Endothelial cell of umbilical vein (primary cell): ENCODE data around the gene BRF1. TPM values are rescaled to one million over a fixed set of nuclear protein-coding genes. Genes with fewer than 3 reads are reported as not detected.

Experiments
- BruUV-seq: library from RNA; stranded (reverse); fragments of 400-500 nt; replicated peaks from 2 replicates; lab custom pipeline; 2021; lab: Mats Ljungman, UMichigan
- CTCF ChIA-PET: fragments of 300-600, 350-600 bp; sonication (Branson Sonifier 250); formaldehyde crosslinking; loops from one replicate; lab custom pipeline; 2021; ENCODE audit warnings: antibody characterized with exemption, inconsistent platforms; lab: Charles Lee
- POLR2A ChIA-PET: fragments of 300-600, 350-600 bp; sonication (Branson Sonifier 250); formaldehyde crosslinking; loops from one replicate; lab custom pipeline; 2021; ENCODE audit warnings: antibody characterized with exemption, inconsistent platforms; lab: Charles Lee
- DNase-seq: peaks from one replicate; pipeline ENCODE4 v3.0.0-alpha.2; 2011; ENCODE audit warnings: low read depth, low spot score
- FAIRE-seq: peaks from 2 replicates; lab custom pipeline; 2011; peaks lifted over from hg19 to GRCh38; lab: Jason Lieb, UNC
- H2AFZ ChIP-seq: 2 replicates; pipeline ENCODE4 v1.6.0; 2012; ENCODE audit warnings: low read depth, low read length, control low read depth, inconsistent platforms
- H3K27ac ChIP-seq: 2 replicates; pipeline ENCODE4 v1.5.1; 2011; ENCODE audit warnings: low read depth, mild to moderate bottlenecking, control low read depth, low read length, moderate library complexity; ENCODE audit not compliant: insufficient read depth
- H3K27me3 ChIP-seq, 2 experiments: 2 replicates each; pipeline versions ENCODE4 v1.6.0 to v1.6.1; 2011; ENCODE audit warnings: low read length in 2 of 2, mixed read lengths in 1 of 2; ENCODE audit not compliant: control insufficient read depth in 2 of 2, insufficient read depth in 2 of 2
- H3K36me3 ChIP-seq, 2 experiments: 2 replicates in 1 of 2; 3 replicates in 1 of 2; pipeline ENCODE4 v1.5.1; 2011; ENCODE audit warnings: low read length in 2 of 2, mild to moderate bottlenecking in 1 of 2, moderate library complexity in 1 of 2; ENCODE audit not compliant: control insufficient read depth in 2 of 2, insufficient read depth in 2 of 2; ENCODE audit errors: extremely low read depth in 1 of 2
- H3K4me1 ChIP-seq: 3 replicates; pipeline ENCODE4 v1.5.1; 2011; ENCODE audit warnings: mild to moderate bottlenecking, low read length; ENCODE audit not compliant: control insufficient read depth, insufficient read depth; ENCODE audit errors: extremely low read depth
- H3K4me2 ChIP-seq: 2 replicates; pipeline ENCODE4 v1.6.1; 2011; ENCODE audit warnings: low read length, control low read depth, mixed read lengths; ENCODE audit not compliant: insufficient read depth
- H3K4me3 ChIP-seq, 3 experiments: fragments of 200-600 bp in 1 of 3; sonication (generic), shearing (Covaris generic) in 1 of 3; replicated peaks in 1 of 3; 2 replicates each; pipeline ENCODE4 v1.5.1; 2011 to 2016; ENCODE audit warnings: control low read depth in 3 of 3, low read length in 3 of 3, mild to moderate bottlenecking in 2 of 3, inconsistent platforms in 1 of 3, low read depth in 1 of 3, moderate library complexity in 1 of 3; ENCODE audit not compliant: insufficient read depth in 1 of 3
- H3K79me2 ChIP-seq: 2 replicates; pipeline ENCODE4 v1.6.0; 2012; ENCODE audit warnings: low read length, inconsistent platforms; ENCODE audit not compliant: control insufficient read depth, insufficient read depth
- H3K9ac ChIP-seq: replicated peaks from 2 replicates; pipeline ENCODE3; 2011; ENCODE audit warnings: low read length, control low read depth; ENCODE audit not compliant: insufficient read depth; ENCODE audit errors: extremely low read depth
- H3K9me1 ChIP-seq: replicated peaks from 3 replicates; pipeline ENCODE4 v1.6.0; 2011; ENCODE audit warnings: mild to moderate bottlenecking, low read length; ENCODE audit not compliant: control insufficient read depth, insufficient read depth; ENCODE audit errors: extremely low read depth
- H3K9me3 ChIP-seq: replicated peaks from 2 replicates; pipeline ENCODE4 v1.5.1; 2012; ENCODE audit warnings: low read length, inconsistent platforms; ENCODE audit not compliant: control insufficient read depth, insufficient read depth
- H4K20me1 ChIP-seq: replicated peaks from 2 replicates; pipeline ENCODE3; 2011; ENCODE audit warnings: mild to moderate bottlenecking, low read length; ENCODE audit not compliant: control insufficient read depth, insufficient read depth; ENCODE audit errors: extremely low read depth
- EZH2 ChIP-seq: IDR thresholded peaks from 2 replicates; pipeline ENCODE4 v1.6.1; 2012; ENCODE audit warnings: borderline replicate concordance, low read depth, mild to moderate bottlenecking, moderate library complexity, low read length, inconsistent platforms; ENCODE audit not compliant: severe bottlenecking
- FOS ChIP-seq: IDR thresholded peaks from 2 replicates; pipeline ENCODE4 v1.6.1; 2011; ENCODE audit warnings: mild to moderate bottlenecking, low read length, moderate library complexity, borderline replicate concordance; ENCODE audit not compliant: insufficient read depth
- JUN ChIP-seq: IDR thresholded peaks from 2 replicates; pipeline ENCODE4 v1.6.1; 2011; ENCODE audit warnings: borderline replicate concordance, low read depth; ENCODE audit not compliant: insufficient read length, insufficient read depth
- MAX ChIP-seq: IDR thresholded peaks from 2 replicates; pipeline ENCODE4 v1.6.1; 2011; ENCODE audit not compliant: insufficient read depth, insufficient read length
- MYC ChIP-seq: IDR thresholded peaks from one replicate; pipeline ENCODE4 v1.6.1; 2011; ENCODE audit warnings: mild to moderate bottlenecking, low read depth, low read length
- POLR2A ChIP-seq: IDR thresholded peaks from 2 replicates; pipeline ENCODE4 v1.6.1; 2012; ENCODE audit warnings: low read depth, mild to moderate bottlenecking, control low read depth, low read length
- dilution Hi-C: fragments of 300-500 bp; cut with MboI; formaldehyde crosslinking; loops from one replicate; pipeline ENCODE4 v1.15.0; 2019; ENCODE audit warnings: low sequenced_read_pairs; ENCODE audit not compliant: extremely low pct_ligation_motif_present
- intact Hi-C: fragments of 100-400 bp; cut with micrococcal nuclease; formaldehyde crosslinking; loops from one replicate; pipeline ENCODE4 v1.10.0; 2022
- polyA plus RNA-seq, 4 experiments: library from polyadenylated mRNA; depleted of rRNA in 3 of 4; stranded (reverse) in 3 of 4; unstranded in 1 of 4; fragments of >200 nt; gene quantifications; 2 replicates each; pipeline versions ENCODE4 v1.2.1 to v1.2.3, GENCODE V29; 2011 to 2012; ENCODE audit warnings: missing spikeins in 1 of 4
- total RNA-seq: library from RNA; stranded (reverse); gene quantifications from 2 replicates; pipeline ENCODE4 v1.2.3, GENCODE V29; 2021
- TF ChIP-seq, protein P1 (sequence below), 2 donors: IDR thresholded peaks; 1 replicate in 1 of 2; 2 replicates in 1 of 2; pipeline ENCODE4 v1.5.1; 2011; ENCODE audit warnings: low read length in 2 of 2, mild to moderate bottlenecking in 2 of 2, moderate library complexity in 2 of 2, control low read depth in 1 of 2, inconsistent platforms in 1 of 2, low read depth in 1 of 2; ENCODE audit not compliant: insufficient read depth in 1 of 2; ENCODE audit errors: extremely low read depth in 1 of 2

The BRF1 gene
- total and polyA plus RNA-seq, 2 donors (not counting 3 experiments of a cell fraction or from before 2014, with no cell fraction given) = 19.0 to 47.2 TPM

DNA sequence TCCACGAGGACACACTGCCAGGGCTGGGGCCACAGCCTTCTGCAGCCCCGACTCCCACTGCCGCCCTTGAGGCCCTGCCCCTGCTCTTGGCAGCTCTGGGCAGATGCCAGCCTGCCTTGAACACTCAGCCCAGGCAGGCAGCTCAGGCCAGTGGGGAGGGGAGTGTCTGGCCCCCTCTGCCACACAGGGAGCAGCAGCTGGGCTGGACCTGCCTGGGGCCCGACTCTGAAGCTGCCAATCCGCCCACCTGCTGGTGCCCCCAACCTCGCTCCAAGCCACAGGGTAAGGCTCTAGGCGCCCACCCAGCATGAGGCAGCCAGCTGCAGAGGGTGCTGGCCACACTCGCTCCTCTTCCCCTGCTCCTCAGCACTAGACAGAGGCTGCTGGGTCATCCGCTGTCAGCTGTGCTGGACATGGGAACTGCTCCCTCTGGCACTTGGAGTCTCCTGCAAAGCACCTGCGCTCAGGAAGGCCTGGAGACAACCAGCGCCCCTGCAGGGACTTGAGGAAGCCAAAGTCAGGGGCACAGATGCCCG, 95.1 kb downstream of the BRF1 start:
- intact Hi-C loops = loop anchor here (10.0 kb wide), 1 partner anchor 49 kb away; no protein-coding TSS in a partner anchor
- POLR2A ChIA-PET = no interaction called here

More for the DNA sequence above, 95.1 kb downstream of the BRF1 start:
- no peaks in the 10 kb centered on the region for H3K9me1 ChIP-seq
- no peak overlapping the region for H3K4me3 ChIP-seq
- FAIRE-seq (no peak), DNase-seq (no peak)
- no peak overlapping the region for H3K9ac ChIP-seq
- H3K9me3 ChIP-seq = no peaks in the 10 kb centered on the region
- H4K20me1 ChIP-seq = no peaks in the 10 kb centered on the region
- CTCF ChIA-PET = interaction anchor here (0.5 to 1.4 kb wide), 4 partner anchors 9 to 116 kb away, joined by 4 read pairs; partner anchors contain the start of genes BRF1 and JAG2
- H3K4me2 ChIP-seq = no peak overlapping the region
- dilution Hi-C loops = no loop called here
- no TSS peak for BruUV-seq
- no peak overlapping the region for H3K27ac ChIP-seq
- peaks cover 7% of the 10 kb centered on the region for H3K4me1 ChIP-seq
- no peak overlapping the region for H2AFZ ChIP-seq
- TF ChIP-seq, protein P1, sequence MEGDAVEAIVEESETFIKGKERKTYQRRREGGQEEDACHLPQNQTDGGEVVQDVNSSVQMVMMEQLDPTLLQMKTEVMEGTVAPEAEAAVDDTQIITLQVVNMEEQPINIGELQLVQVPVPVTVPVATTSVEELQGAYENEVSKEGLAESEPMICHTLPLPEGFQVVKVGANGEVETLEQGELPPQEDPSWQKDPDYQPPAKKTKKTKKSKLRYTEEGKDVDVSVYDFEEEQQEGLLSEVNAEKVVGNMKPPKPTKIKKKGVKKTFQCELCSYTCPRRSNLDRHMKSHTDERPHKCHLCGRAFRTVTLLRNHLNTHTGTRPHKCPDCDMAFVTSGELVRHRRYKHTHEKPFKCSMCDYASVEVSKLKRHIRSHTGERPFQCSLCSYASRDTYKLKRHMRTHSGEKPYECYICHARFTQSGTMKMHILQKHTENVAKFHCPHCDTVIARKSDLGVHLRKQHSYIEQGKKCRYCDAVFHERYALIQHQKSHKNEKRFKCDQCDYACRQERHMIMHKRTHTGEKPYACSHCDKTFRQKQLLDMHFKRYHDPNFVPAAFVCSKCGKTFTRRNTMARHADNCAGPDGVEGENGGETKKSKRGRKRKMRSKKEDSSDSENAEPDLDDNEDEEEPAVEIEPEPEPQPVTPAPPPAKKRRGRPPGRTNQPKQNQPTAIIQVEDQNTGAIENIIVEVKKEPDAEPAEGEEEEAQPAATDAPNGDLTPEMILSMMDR (IDR thresholded peaks at IDR 0.05; ENCODE audit: extremely low read depth in 1 of 2, insufficient read depth in 1 of 2, low read depth in 1 of 2, low read length in 2 of 2) = no peak
- TF ChIP-seq JUN (no peak), MAX (no peak), EZH2 (no peak), MYC (no peak), POLR2A (no peak), FOS (no peak)
- peaks cover 0 to 6% of the 10 kb centered on the region in 2 experiments for H3K36me3 ChIP-seq
- H3K27me3 ChIP-seq = no peaks in the 10 kb centered on the region
- H3K79me2 ChIP-seq = no peaks in the 10 kb centered on the region
